Measurements from ENCODE around the gene MRRF. TPM values are rescaled to one million over a fixed set of nuclear protein-coding genes. Genes with fewer than 3 reads are reported as not detected.

MRRF gene
- polyA plus RNA-seq, 1 donor (not counting 4 experiments of a cell fraction or from before 2014, with no cell fraction given): 82.6 TPM

- H2AFZ ChIP-seq (ENCODE audit: control insufficient read depth, low read length): no peak overlapping the region
- no peaks in the 10 kb centered on the region for H3K9me1 ChIP-seq (ENCODE audit: control insufficient read depth, extremely low read depth, insufficient read depth, low read length)
- H3K9ac ChIP-seq (ENCODE audit: control insufficient read depth, extremely low read depth, insufficient read depth, low read length): no peak overlapping the region
- H3K4me2 ChIP-seq (ENCODE audit: control insufficient read depth, extremely low read depth, insufficient read depth, low read depth, low read length): no peak overlapping the region
- no peak overlapping the region for H3K4me3 ChIP-seq (ENCODE audit: control insufficient read depth in 2 of 3, extremely low read depth in 1 of 3, insufficient read depth in 2 of 3, low read depth in 1 of 3, low read length in 3 of 3)
- no peaks in the 10 kb centered on the region for H4K20me1 ChIP-seq (ENCODE audit: control insufficient read depth, extremely low read depth, insufficient read depth, low read length)
- no peaks in the 10 kb centered on the region for H3K36me3 ChIP-seq (ENCODE audit: control insufficient read depth in 2 of 2, extremely low read depth in 1 of 2, insufficient read depth in 2 of 2, low read length in 2 of 2)
- H3K27ac ChIP-seq (ENCODE audit: control insufficient read depth, insufficient read depth, low read length): no peak overlapping the region
- FAIRE-seq (no peak), DNase-seq (ENCODE audit: low read depth, low spot score) (no peak)
- H3K27me3 ChIP-seq (ENCODE audit: control insufficient read depth, extremely low read depth, insufficient read depth, low read length): no peaks in the 10 kb centered on the region
- peaks cover 26% of the 10 kb centered on the region for H3K4me1 ChIP-seq (ENCODE audit: control insufficient read depth, extremely low read depth, insufficient read depth, low read length)
- no peaks in the 10 kb centered on the region for H3K79me2 ChIP-seq (ENCODE audit: control insufficient read depth, insufficient read depth, low read length)
- no peak for TF ChIP-seq EZH2 (IDR thresholded peaks at IDR 0.05; ENCODE audit: low read length)
- peak; percentile 23 to 68 (median 65) for TF ChIP-seq CTCF (optimal IDR thresholded peaks at IDR 0.05 in 1 of 3, IDR thresholded peaks at IDR 0.05 in 1 of 3, conservative IDR thresholded peaks at IDR 0.05 in 1 of 3; ENCODE audit: extremely low read depth in 1 of 3, insufficient read depth in 2 of 3, low read length in 3 of 3)
- dilution Hi-C loops (cut with MboI; ENCODE audit: extremely low pct_ligation_motif_present, low sequenced_read_pairs): no loop called here
- H3K9me3 ChIP-seq (ENCODE audit: control insufficient read depth, low read depth, low read length): no peaks in the 10 kb centered on the region
Measured at GRCh38 chr9:122379340-122379739, 114.7 kb downstream of the MRRF start.

GRCh38 chr9:122380293-122380692 is 115.6 kb downstream of the MRRF start:
- H4K20me1 ChIP-seq (ENCODE audit: control insufficient read depth, extremely low read depth, insufficient read depth, low read length): no peaks in the 10 kb centered on the region
- H3K36me3 ChIP-seq (ENCODE audit: control insufficient read depth in 2 of 2, extremely low read depth in 1 of 2, insufficient read depth in 2 of 2, low read length in 2 of 2): no peaks in the 10 kb centered on the region
- FAIRE-seq: no peak
- dilution Hi-C loops (cut with MboI; ENCODE audit: extremely low pct_ligation_motif_present, low sequenced_read_pairs): no loop called here
- DNase-seq (ENCODE audit: low read depth, low spot score): no peak
- H3K27ac ChIP-seq (ENCODE audit: control insufficient read depth, insufficient read depth, low read length): no peak overlapping the region
- H3K9me3 ChIP-seq (ENCODE audit: control insufficient read depth, low read depth, low read length): no peaks in the 10 kb centered on the region
- no peaks in the 10 kb centered on the region for H3K9me1 ChIP-seq (ENCODE audit: control insufficient read depth, extremely low read depth, insufficient read depth, low read length)
- no peaks in the 10 kb centered on the region for H3K27me3 ChIP-seq (ENCODE audit: control insufficient read depth, extremely low read depth, insufficient read depth, low read length)
- H3K9ac ChIP-seq (ENCODE audit: control insufficient read depth, extremely low read depth, insufficient read depth, low read length): no peak overlapping the region
- no peak overlapping the region for H3K4me2 ChIP-seq (ENCODE audit: control insufficient read depth, extremely low read depth, insufficient read depth, low read depth, low read length)
- H2AFZ ChIP-seq (ENCODE audit: control insufficient read depth, low read length): no peak overlapping the region
- TF ChIP-seq CTCF (optimal IDR thresholded peaks at IDR 0.05 in 1 of 3, IDR thresholded peaks at IDR 0.05 in 1 of 3, conservative IDR thresholded peaks at IDR 0.05 in 1 of 3; ENCODE audit: extremely low read depth in 1 of 3, insufficient read depth in 2 of 3, low read length in 3 of 3) (no peak), EZH2 (IDR thresholded peaks at IDR 0.05; ENCODE audit: low read length) (no peak)
- no peak overlapping the region for H3K4me3 ChIP-seq (ENCODE audit: control insufficient read depth in 2 of 3, extremely low read depth in 1 of 3, insufficient read depth in 2 of 3, low read depth in 1 of 3, low read length in 3 of 3)
- H3K79me2 ChIP-seq (ENCODE audit: control insufficient read depth, insufficient read depth, low read length): no peaks in the 10 kb centered on the region
- peaks cover 23% of the 10 kb centered on the region for H3K4me1 ChIP-seq (ENCODE audit: control insufficient read depth, extremely low read depth, insufficient read depth, low read length)

Small RNAs within 50 kb of the gene (small RNA-seq; reads per million reads assigned to genes)
- gene AL162424.1 (ENCODE audit: insufficient read length in 3 of 3, low read depth in 3 of 3, low replicate concordance in 1 of 3): 0 reads per million in 3 experiments

Other genes with a start within 250 kb of the MRRF start
- 7.6 to 8.5 TPM (median 8.0 TPM) in 3 replicates for gene TTLL11, start 171.6 kb upstream of the MRRF start, polyA plus RNA-seq
- gene NDUFA8, start 105.1 kb upstream of the MRRF start, polyA plus RNA-seq: 87.9 to 105 TPM (median 90.9 TPM) in 3 replicates
- gene MORN5, start 105.0 kb upstream of the MRRF start, polyA plus RNA-seq: not detected in 3 replicates
- 0.12 to 0.17 TPM (median 0.13 TPM) in 3 replicates for gene LHX6, start 35.9 kb upstream of the MRRF start, polyA plus RNA-seq
- 22.4 to 43.4 TPM (median 27.1 TPM) in 3 replicates for gene RBM18, start within 50 bp of the MRRF start, polyA plus RNA-seq
- gene PTGS1, start 106.1 kb downstream of the MRRF start, polyA plus RNA-seq: 2.4 to 4.5 TPM (median 4.0 TPM) in 3 replicates
- gene OR1J1, start 213.0 kb downstream of the MRRF start, polyA plus RNA-seq: not detected in 3 replicates
- gene OR1J2, start 245.9 kb downstream of the MRRF start, polyA plus RNA-seq: not detected in 3 replicates

Data from keratinocyte (primary cell).